Glutamatergic neuron (in vitro differentiated cells): ENCODE measurements around the gene USP30. TPM values are rescaled to one million over a fixed set of nuclear protein-coding genes. Genes with fewer than 3 reads are reported as not detected.
A peak's percentile ranks its signal among the peaks of the same experiment; 100 is the strongest.

Experiments used
- DNase-seq: peaks from one replicate; pipeline ENCODE4 v3.0.0; 2022
- H3K27ac Mint-ChIP-seq: one replicate; pipeline ENCODE4 v1.8.0; 2020; ENCODE audit warnings: mild to moderate bottlenecking, mixed read lengths, inconsistent platforms; ENCODE audit not compliant: unreplicated experiment
- H3K27me3 Mint-ChIP-seq: one replicate; pipeline ENCODE4 v1.8.0; 2020; ENCODE audit warnings: mild to moderate bottlenecking, moderate library complexity, mixed read lengths, inconsistent platforms; ENCODE audit not compliant: unreplicated experiment
- H3K36me3 Mint-ChIP-seq: one replicate; pipeline ENCODE4 v1.8.0; 2020; ENCODE audit warnings: mild to moderate bottlenecking, mixed read lengths, inconsistent platforms; ENCODE audit not compliant: unreplicated experiment
- H3K4me1 Mint-ChIP-seq: one replicate; pipeline ENCODE4 v1.8.0; 2020; ENCODE audit warnings: mild to moderate bottlenecking, low read depth, mixed read lengths, inconsistent platforms; ENCODE audit not compliant: unreplicated experiment
- H3K4me3 Mint-ChIP-seq: one replicate; pipeline ENCODE4 v1.8.0; 2020; ENCODE audit warnings: mild to moderate bottlenecking, mixed read lengths, inconsistent platforms; ENCODE audit not compliant: unreplicated experiment
- H3K9me3 Mint-ChIP-seq: one replicate; pipeline ENCODE4 v1.8.0; 2020; ENCODE audit warnings: mild to moderate bottlenecking, moderate library complexity, mixed read lengths, inconsistent platforms; ENCODE audit not compliant: unreplicated experiment
- CTCF ChIP-seq: fragments of 200-600 bp; sonication (generic); IDR thresholded peaks from one replicate; pipeline ENCODE4 v1.5.0; 2021; ENCODE audit not compliant: partially characterized antibody, unreplicated experiment
- total RNA-seq: library from RNA; stranded (reverse); fragmentation: NEBNext Ultra II Directional; extraction: Animal tissue kit (Norgen Biotek cat#: 25700); gene quantifications from one replicate; pipeline ENCODE4 v1.2.1, GENCODE V29; 2021; ENCODE audit not compliant: unreplicated experiment

USP30 gene
- total RNA-seq, 1 donor from 2014 or later, result 14.4 TPM

- no peak for DNase-seq
- H3K27ac Mint-ChIP-seq, result no peak overlapping the region
- H3K9me3 Mint-ChIP-seq, result peaks cover 5% of the 10 kb centered on the region
- peak overlapping the region; percentile 61 for H3K4me3 Mint-ChIP-seq
- peaks cover 5% of the 10 kb centered on the region for H3K27me3 Mint-ChIP-seq
- H3K36me3 Mint-ChIP-seq, result peaks cover 5% of the 10 kb centered on the region
- H3K4me1 Mint-ChIP-seq, result peaks cover 8% of the 10 kb centered on the region
- no peak for TF ChIP-seq CTCF
These were observed 37.2 kb upstream of the USP30 start for GRCh38 chr12:109014984-109015765.

GRCh38 chr12:109016016-109016415 lies 36.4 kb upstream of the USP30 start:
- Mint-ChIP-seq H3K4me3 (no peak overlapping the region), H3K36me3 (peaks cover 5% of the 10 kb centered on the region), H3K27me3 (peaks cover 7% of the 10 kb centered on the region), H3K27ac (no peak overlapping the region), H3K4me1 (peaks cover 8% of the 10 kb centered on the region), H3K9me3 (peaks cover 9% of the 10 kb centered on the region)
- no peak for TF ChIP-seq CTCF
- DNase-seq, result no peak

GRCh38 chr12:109016978-109017377 lies 35.4 kb upstream of the USP30 start:
- Mint-ChIP-seq H3K36me3 (peaks cover 5% of the 10 kb centered on the region), H3K27ac (no peak overlapping the region), H3K9me3 (peaks cover 9% of the 10 kb centered on the region), H3K4me1 (peaks cover 10% of the 10 kb centered on the region), H3K27me3 (peaks cover 7% of the 10 kb centered on the region), H3K4me3 (no peak overlapping the region)
- no peak for DNase-seq
- no peak for TF ChIP-seq CTCF

GRCh38 chr12:109018296-109018695 lies 34.1 kb upstream of the USP30 start:
- Mint-ChIP-seq H3K36me3 (peaks cover 5% of the 10 kb centered on the region), H3K4me3 (peak overlapping the region; percentile 83), H3K9me3 (peaks cover 7% of the 10 kb centered on the region), H3K4me1 (peaks cover 10% of the 10 kb centered on the region), H3K27me3 (peaks cover 7% of the 10 kb centered on the region), H3K27ac (peak overlapping the region; percentile 65)
- peak; percentile 52 for DNase-seq
- TF ChIP-seq CTCF, result no peak

GRCh38 chr12:109020146-109020795 lies 32.1 kb upstream of the USP30 start:
- Mint-ChIP-seq H3K4me3 (peak overlapping the region; percentile 95), H3K27me3 (peaks cover 7% of the 10 kb centered on the region), H3K4me1 (peaks cover 10% of the 10 kb centered on the region), H3K36me3 (no peaks in the 10 kb centered on the region), H3K9me3 (peaks cover 7% of the 10 kb centered on the region), H3K27ac (peak overlapping the region; percentile 98)
- DNase-seq, result no peak
- no peak for TF ChIP-seq CTCF
